ENCODE measurements around the gene TBRG1.

DNA sequence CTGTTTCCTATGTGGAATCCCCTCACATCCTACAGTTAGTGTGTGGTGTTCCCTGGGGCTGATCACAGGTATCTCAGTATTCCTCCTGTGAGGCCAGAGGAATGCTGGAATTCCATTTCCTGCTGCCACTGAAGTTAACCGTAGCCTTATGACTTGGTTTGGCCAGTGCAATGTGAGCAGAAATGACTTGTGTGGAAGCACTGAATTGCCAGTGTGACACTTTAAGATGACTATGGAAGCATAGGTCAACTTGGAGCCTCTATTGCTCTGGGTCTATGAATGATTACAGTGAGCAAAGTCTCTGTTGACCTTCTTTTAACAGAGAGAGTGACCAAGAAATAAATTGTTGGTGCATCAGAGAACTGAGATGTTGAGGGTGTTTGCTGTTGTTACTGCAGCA, 16.5 kb downstream of the TBRG1 start:
- TF ChIP-seq, protein P1, sequence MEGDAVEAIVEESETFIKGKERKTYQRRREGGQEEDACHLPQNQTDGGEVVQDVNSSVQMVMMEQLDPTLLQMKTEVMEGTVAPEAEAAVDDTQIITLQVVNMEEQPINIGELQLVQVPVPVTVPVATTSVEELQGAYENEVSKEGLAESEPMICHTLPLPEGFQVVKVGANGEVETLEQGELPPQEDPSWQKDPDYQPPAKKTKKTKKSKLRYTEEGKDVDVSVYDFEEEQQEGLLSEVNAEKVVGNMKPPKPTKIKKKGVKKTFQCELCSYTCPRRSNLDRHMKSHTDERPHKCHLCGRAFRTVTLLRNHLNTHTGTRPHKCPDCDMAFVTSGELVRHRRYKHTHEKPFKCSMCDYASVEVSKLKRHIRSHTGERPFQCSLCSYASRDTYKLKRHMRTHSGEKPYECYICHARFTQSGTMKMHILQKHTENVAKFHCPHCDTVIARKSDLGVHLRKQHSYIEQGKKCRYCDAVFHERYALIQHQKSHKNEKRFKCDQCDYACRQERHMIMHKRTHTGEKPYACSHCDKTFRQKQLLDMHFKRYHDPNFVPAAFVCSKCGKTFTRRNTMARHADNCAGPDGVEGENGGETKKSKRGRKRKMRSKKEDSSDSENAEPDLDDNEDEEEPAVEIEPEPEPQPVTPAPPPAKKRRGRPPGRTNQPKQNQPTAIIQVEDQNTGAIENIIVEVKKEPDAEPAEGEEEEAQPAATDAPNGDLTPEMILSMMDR (IDR thresholded peaks at IDR 0.05) = no peak
- TF ChIP-seq POLR2A (IDR thresholded peaks at IDR 0.05) (no peak), POLR2AphosphoS5 (IDR thresholded peaks at IDR 0.05) (no peak)

Measured in breast epithelium (tissue), 3 donors.